HuH-7.5 (cell line): ENCODE data around the gene DLG4.
"Not testable (repeated sequence)": the region's sequence is repeated elsewhere in the genome, so short reads cannot be mapped to it uniquely, and the experiment has no call there.

Experiments used
- DNase-seq: peaks from one replicate; pipeline ENCODE4 v3.0.0; 2011; ENCODE audit warnings: low spot score

DLG4 gene

GRCh38 chr17:7249214-7249613 lies 29.6 kb upstream of the DLG4 start:
- DNase-seq, result no peak

GRCh38 chr17:7248796-7249195 lies 29.2 kb upstream of the DLG4 start:
- DNase-seq, result no peak

GRCh38 chr17:7246779-7247178 lies 27.1 kb upstream of the DLG4 start:
- DNase-seq, result no peak

GRCh38 chr17:7243838-7244237 lies 24.2 kb upstream of the DLG4 start:
- not testable (repeated sequence) for DNase-seq

GRCh38 chr17:7243453-7243729 lies 23.8 kb upstream of the DLG4 start:
- DNase-seq, result no peak

GRCh38 chr17:7242717-7243452 lies 23.2 kb upstream of the DLG4 start:
- peak; percentile 86 for DNase-seq

GRCh38 chr17:7241783-7242716 lies 22.4 kb upstream of the DLG4 start, which contains the start of gene GABARAP:
GABARAP (minus strand) TSS chr17:7242449; CDS start chr17:7242330, 119 bp downstream.
- DNase-seq, result peak; percentile 64

GRCh38 chr17:7241090-7241733 lies 21.6 kb upstream of the DLG4 start:
- no peak for DNase-seq

- DNase-seq, result no peak
Observed at GRCh38 chr17:7240375-7240774, 20.7 kb upstream of the DLG4 start.

GRCh38 chr17:7239091-7240027 lies 19.7 kb upstream of the DLG4 start, which contains the start of gene PHF23:
PHF23 (minus strand) TSS chr17:7239457; CDS start chr17:7239279, 178 bp downstream.
- peak; percentile 97 for DNase-seq

- no peak for DNase-seq
Observed at GRCh38 chr17:7238420-7239090, 18.9 kb upstream of the DLG4 start.

- peak; percentile 78 for DNase-seq
Observed at GRCh38 chr17:7237761-7238419, 18.3 kb upstream of the DLG4 start.

GRCh38 chr17:7237266-7237760 lies 17.7 kb upstream of the DLG4 start:
- DNase-seq, result no peak

GRCh38 chr17:7236808-7237207 lies 17.2 kb upstream of the DLG4 start:
- DNase-seq, result no peak

GRCh38 chr17:7235693-7236665 lies 16.3 kb upstream of the DLG4 start:
- DNase-seq, result no peak

- DNase-seq, result peak; percentile 96
Observed at GRCh38 chr17:7234083-7234951, 14.7 kb upstream of the DLG4 start, which contains the start of gene DVL2. DVL2 (minus strand) TSS chr17:7234517; CDS start chr17:7234262, 255 bp downstream.

GRCh38 chr17:7233701-7234082 lies 14.1 kb upstream of the DLG4 start:
- no peak for DNase-seq

- DNase-seq, result no peak
Observed at GRCh38 chr17:7232114-7232513, 12.5 kb upstream of the DLG4 start.
